HEK293 (cell line): Measurements from ENCODE around the gene RPL10.
A peak's percentile ranks its signal among the peaks of the same experiment; 100 is the strongest.

Experiments used
- ATF2 ChIP-seq: fragments of 450-650 bp; formaldehyde crosslinking; IDR thresholded peaks from 2 replicates; pipeline ENCODE4 v1.5.1; 2016; ENCODE audit warnings: missing biosample characterization, missing genetic modification characterization, low read depth
- CTCF ChIP-seq: fragments of 450-650 bp; formaldehyde crosslinking; IDR thresholded peaks from 2 replicates; pipeline ENCODE4 v1.5.1; 2016; ENCODE audit warnings: missing biosample characterization, missing genetic modification characterization
- MYNN ChIP-seq: fragments of 450-650 bp; formaldehyde crosslinking; IDR thresholded peaks from 2 replicates; pipeline ENCODE4 v1.5.1; 2016; ENCODE audit warnings: missing biosample characterization, missing genetic modification characterization, borderline replicate concordance
- PRDM10 ChIP-seq: fragments of 450-650 bp; formaldehyde crosslinking; IDR thresholded peaks from 2 replicates; pipeline ENCODE4 v1.5.1; 2016; ENCODE audit warnings: missing biosample characterization, missing genetic modification characterization
- TCF7L2 ChIP-seq: IDR thresholded peaks from 2 replicates; pipeline ENCODE4 v1.6.1; 2011; ENCODE audit warnings: low read depth, mild to moderate bottlenecking, inconsistent platforms, low read length, moderate library complexity, borderline replicate concordance
- ZNF121 ChIP-seq: fragments of 450-650 bp; formaldehyde crosslinking; IDR thresholded peaks from 2 replicates; pipeline ENCODE4 v1.5.1; 2016; ENCODE audit warnings: missing biosample characterization, missing genetic modification characterization
- ZNF184 ChIP-seq: fragments of 450-650 bp; IDR thresholded peaks from 2 replicates; pipeline ENCODE4 v1.5.1; 2018; ENCODE audit warnings: missing biosample characterization, mild to moderate bottlenecking, missing genetic modification characterization
- ZNF221 ChIP-seq: fragments of 450-650 bp; formaldehyde crosslinking; IDR thresholded peaks from 2 replicates; pipeline ENCODE4 v1.5.1; 2017; ENCODE audit warnings: missing biosample characterization, missing genetic modification characterization, borderline replicate concordance
- ZNF362 ChIP-seq: fragments of 450-650 bp; formaldehyde crosslinking; IDR thresholded peaks from 2 replicates; pipeline ENCODE4 v1.5.1; 2016; ENCODE audit warnings: missing biosample characterization, missing genetic modification characterization
- ZNF426 ChIP-seq: fragments of 450-650 bp; formaldehyde crosslinking; IDR thresholded peaks from 2 replicates; pipeline ENCODE4 v1.5.1; 2017; ENCODE audit warnings: missing biosample characterization, missing genetic modification characterization, mild to moderate bottlenecking, inconsistent platforms, moderate library complexity

GRCh38 chrX:154378059-154378798, 19.9 kb upstream of the RPL10 start:
- no peak for TF ChIP-seq ZNF362 (tag by site-specific recombination)
- peak; percentile 63 for TF ChIP-seq PRDM10 (tag by site-specific recombination)
- no peak for TF ChIP-seq CTCF
- TF ChIP-seq MYNN (tag by site-specific recombination), result no peak
- TF ChIP-seq ATF2 (tag by site-specific recombination), result no peak
- no peak for TF ChIP-seq ZNF121 (tag by site-specific recombination)
- TF ChIP-seq ZNF221 (tag by site-specific recombination), result no peak
- no peak for TF ChIP-seq TCF7L2
- no peak for TF ChIP-seq ZNF184 (tag by site-specific recombination)
- no peak for TF ChIP-seq ZNF426
